ENCODE data around the gene SH3RF1. TPM values are rescaled to one million over a fixed set of nuclear protein-coding genes. Genes with fewer than 3 reads are reported as not detected.

The SH3RF1 gene
- total and polyA plus RNA-seq, 8 donors: 3.4 to 47.8 (median 18.9) TPM

DNA sequence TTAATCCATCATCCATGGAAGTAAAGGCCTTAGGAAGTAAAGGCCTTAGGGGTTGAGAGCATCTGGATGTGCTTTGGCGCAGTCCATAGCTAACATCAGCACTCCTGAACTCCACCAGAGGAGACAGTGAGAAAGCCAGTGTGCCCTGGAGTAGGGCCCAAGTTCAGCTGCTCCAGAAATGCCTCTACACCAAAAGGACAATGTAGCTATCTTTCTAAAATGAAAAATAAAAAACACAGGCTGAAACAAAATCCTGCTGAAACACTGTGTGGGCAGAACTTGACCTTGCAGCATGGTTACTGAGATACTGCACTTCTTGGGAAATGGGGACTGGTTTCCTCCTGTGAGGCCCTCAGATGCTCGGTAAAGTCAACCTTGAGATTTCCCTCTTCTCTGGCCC is 29.3 kb downstream of the SH3RF1 start:
- Histone ChIP-seq H3K9me3 (no peaks in the 10 kb centered on the region), H3K27ac (no peak overlapping the region), H3K36me3 (no peaks in the 10 kb centered on the region), H3K27me3 (no peaks in the 10 kb centered on the region), H3K4me3 (no peak overlapping the region), H3K4me1 (peaks cover 30 to 79% (median 52%) of the 10 kb centered on the region in 4 donors)
- intact Hi-C loops (cut with DNase I; ENCODE audit: low total_unique reads): no loop called here
- DNase-seq: no peak
- TF ChIP-seq EP300 (IDR thresholded peaks at IDR 0.05) (no peak), POLR2A (IDR thresholded peaks at IDR 0.05) (no peak), POLR2AphosphoS5 (IDR thresholded peaks at IDR 0.05) (no peak)
- TF ChIP-seq, protein P1, sequence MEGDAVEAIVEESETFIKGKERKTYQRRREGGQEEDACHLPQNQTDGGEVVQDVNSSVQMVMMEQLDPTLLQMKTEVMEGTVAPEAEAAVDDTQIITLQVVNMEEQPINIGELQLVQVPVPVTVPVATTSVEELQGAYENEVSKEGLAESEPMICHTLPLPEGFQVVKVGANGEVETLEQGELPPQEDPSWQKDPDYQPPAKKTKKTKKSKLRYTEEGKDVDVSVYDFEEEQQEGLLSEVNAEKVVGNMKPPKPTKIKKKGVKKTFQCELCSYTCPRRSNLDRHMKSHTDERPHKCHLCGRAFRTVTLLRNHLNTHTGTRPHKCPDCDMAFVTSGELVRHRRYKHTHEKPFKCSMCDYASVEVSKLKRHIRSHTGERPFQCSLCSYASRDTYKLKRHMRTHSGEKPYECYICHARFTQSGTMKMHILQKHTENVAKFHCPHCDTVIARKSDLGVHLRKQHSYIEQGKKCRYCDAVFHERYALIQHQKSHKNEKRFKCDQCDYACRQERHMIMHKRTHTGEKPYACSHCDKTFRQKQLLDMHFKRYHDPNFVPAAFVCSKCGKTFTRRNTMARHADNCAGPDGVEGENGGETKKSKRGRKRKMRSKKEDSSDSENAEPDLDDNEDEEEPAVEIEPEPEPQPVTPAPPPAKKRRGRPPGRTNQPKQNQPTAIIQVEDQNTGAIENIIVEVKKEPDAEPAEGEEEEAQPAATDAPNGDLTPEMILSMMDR (IDR thresholded peaks at IDR 0.05): no peak
- 74 to 90% (median 81%) methylated on average over 2 of the region's 2 CpGs for WGBS, 5 donors

DNA sequence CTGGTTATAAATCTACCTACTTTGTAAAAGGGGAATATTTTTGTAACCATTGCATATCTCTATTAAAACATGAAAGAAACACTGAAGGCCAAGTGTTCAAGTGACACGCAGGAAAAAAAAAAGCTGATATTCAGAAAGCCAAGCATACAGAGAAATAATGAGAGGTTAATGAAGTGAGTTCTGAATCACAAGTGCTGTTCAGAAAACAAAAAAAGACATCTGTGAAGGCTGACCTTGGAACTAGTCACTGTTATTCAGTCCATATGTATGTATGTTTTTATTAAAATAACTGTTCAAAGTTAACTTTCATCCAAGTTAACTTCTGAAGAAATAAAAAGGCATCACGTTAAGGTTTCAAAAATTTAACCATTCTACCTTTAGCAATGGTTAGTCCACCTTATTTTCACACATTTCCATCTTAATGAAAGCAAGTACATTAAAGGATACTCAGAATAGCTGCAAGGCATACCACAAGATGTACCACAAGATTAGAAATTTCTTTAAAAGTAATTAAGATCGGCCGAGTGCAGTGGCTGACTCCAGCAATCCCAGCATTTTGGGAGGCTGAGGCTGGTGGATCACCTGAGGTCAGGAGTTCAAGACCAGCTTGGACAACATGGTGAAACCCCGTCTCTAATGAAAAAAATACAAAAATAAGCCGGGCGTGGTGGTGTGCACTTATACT is 31.4 kb downstream of the SH3RF1 start:
- Histone ChIP-seq H3K9me3 (no peaks in the 10 kb centered on the region), H3K36me3 (no peaks in the 10 kb centered on the region), H3K4me3 (no peak overlapping the region), H3K4me1 (peaks cover 30 to 79% (median 55%) of the 10 kb centered on the region in 4 donors), H3K27me3 (no peaks in the 10 kb centered on the region), H3K27ac (no peak overlapping the region)
- TF ChIP-seq EP300 (IDR thresholded peaks at IDR 0.05) (no peak), POLR2A (IDR thresholded peaks at IDR 0.05) (no peak), POLR2AphosphoS5 (IDR thresholded peaks at IDR 0.05) (no peak)
- TF ChIP-seq, protein P1 (IDR thresholded peaks at IDR 0.05): no peak
- DNase-seq: no peak
- intact Hi-C loops (cut with DNase I; ENCODE audit: low total_unique reads): no loop called here
- WGBS, 5 donors: 77 to 80% (median 77%) methylated on average over 7 of the region's 7 CpGs

DNA sequence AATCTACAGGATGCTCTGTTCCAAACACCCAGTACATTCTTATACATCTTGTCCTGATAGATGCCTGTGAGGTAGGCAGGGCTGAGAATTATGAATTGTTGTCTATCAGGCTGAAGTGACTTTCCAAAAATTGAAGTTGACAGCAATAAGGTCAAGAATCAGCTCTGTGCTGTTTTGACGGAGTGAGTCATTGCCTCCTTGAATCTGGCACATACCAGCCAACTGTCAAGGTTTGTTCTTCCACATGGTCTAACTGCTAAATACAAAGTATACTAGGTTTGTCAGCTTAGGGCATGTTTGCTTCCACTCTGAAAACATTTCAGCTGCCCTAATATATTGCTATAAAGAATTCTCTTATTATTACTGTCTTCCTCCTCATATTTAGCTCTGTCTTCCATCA is 32.3 kb downstream of the SH3RF1 start:
- intact Hi-C loops (cut with DNase I; ENCODE audit: low total_unique reads): no loop called here
- no peak for DNase-seq
- H3K27me3 ChIP-seq: no peaks in the 10 kb centered on the region
- no peaks in the 10 kb centered on the region for H3K36me3 ChIP-seq
- no peak overlapping the region for H3K4me3 ChIP-seq
- no peak overlapping the region for H3K27ac ChIP-seq
- H3K9me3 ChIP-seq: no peaks in the 10 kb centered on the region
- TF ChIP-seq POLR2A (IDR thresholded peaks at IDR 0.05): no peak
- TF ChIP-seq, protein P1 (IDR thresholded peaks at IDR 0.05): no peak
- TF ChIP-seq EP300 (IDR thresholded peaks at IDR 0.05): no peak
- TF ChIP-seq POLR2AphosphoS5 (IDR thresholded peaks at IDR 0.05): no peak
- WGBS, 5 donors: 42 to 59% (median 49%) methylated on average over 1 of the region's 1 CpG
- H3K4me1 ChIP-seq: peaks cover 22 to 79% (median 46%) of the 10 kb centered on the region in 4 donors

DNA sequence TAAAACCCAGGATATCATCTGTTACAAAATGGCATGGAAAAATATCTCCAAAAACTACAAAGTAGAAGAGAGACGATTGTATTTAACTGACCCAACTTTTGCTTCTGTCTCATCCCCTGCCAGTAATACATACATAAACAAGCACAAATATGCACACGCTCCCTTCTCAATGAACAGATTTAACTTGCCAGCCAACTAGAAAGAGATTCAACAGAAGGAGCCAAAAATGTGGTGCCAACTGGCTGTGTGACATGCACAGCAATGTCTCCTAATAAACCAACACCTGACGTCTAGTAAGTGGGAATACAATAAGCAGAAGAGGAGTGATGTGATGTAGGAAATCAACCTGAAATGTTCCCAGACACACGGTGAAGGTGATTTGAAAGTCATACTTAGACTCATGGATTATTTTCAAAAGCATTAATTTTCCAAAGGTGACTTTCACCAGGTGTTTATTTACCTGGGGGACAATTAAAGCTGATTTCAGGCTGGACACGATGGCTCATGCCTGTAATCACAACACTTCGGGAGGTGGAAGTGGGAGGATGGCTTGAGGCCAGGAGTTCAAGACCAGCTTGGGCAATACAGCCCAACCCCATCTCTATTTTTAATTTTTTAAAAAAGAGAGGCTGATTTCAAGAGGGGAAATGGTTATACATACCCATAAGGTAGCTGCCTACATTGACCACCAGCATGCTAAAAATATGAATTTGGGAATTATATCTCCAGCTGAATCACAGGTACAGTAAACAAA is 33.7 kb downstream of the SH3RF1 start:
- Histone ChIP-seq H3K4me1 (peaks cover 21 to 68% (median 43%) of the 10 kb centered on the region in 4 donors), H3K36me3 (no peaks in the 10 kb centered on the region), H3K4me3 (no peak overlapping the region), H3K27ac (peak overlapping the region in 1 of 5 donors; percentile 45), H3K9me3 (no peaks in the 10 kb centered on the region), H3K27me3 (no peaks in the 10 kb centered on the region)
- 35 to 48% (median 39%) methylated on average over 6 of the region's 6 CpGs for WGBS, 5 donors
- TF ChIP-seq EP300 (IDR thresholded peaks at IDR 0.05) (no peak), POLR2A (IDR thresholded peaks at IDR 0.05) (no peak), POLR2AphosphoS5 (IDR thresholded peaks at IDR 0.05) (peak in 1 of 3 donors; percentile 22)
- TF ChIP-seq, protein P1 (IDR thresholded peaks at IDR 0.05): no peak
- no peak for DNase-seq
- intact Hi-C loops (cut with DNase I; ENCODE audit: low total_unique reads): no loop called here
